ENCODE results near the gene DLX1. TPM values are rescaled to one million over a fixed set of nuclear protein-coding genes. Genes with fewer than 3 reads are reported as not detected.
A peak's percentile ranks its signal among the peaks of the same experiment; 100 is the strongest.

DLX1 gene
- total and polyA plus RNA-seq, 2 of the 8 experiments (the other 6 are each of a cell fraction or from before 2014, with no cell fraction given): 0.11 TPM; not detected in 1

GRCh38 chr2:172098650-172099471, 13.6 kb downstream of the DLX1 start (continued):
- TF ChIP-seq RFX5 (IDR thresholded peaks at IDR 0.05; ENCODE audit: borderline replicate concordance, low read depth, low read length) (no peak), KDM5A (IDR thresholded peaks at IDR 0.05; ENCODE audit: low read length) (no peak), USF2 (IDR thresholded peaks at IDR 0.05; ENCODE audit: low read length) (peak; percentile 61), SAP30 (IDR thresholded peaks at IDR 0.05; ENCODE audit: insufficient read depth, insufficient replicate concordance, low read length) (no peak), HDAC6 (IDR thresholded peaks at IDR 0.05; ENCODE audit: low read depth, low read length) (no peak), RXRA (IDR thresholded peaks at IDR 0.05; ENCODE audit: insufficient read depth, low read depth, low read length) (no peak), RBBP5 (IDR thresholded peaks at IDR 0.05; ENCODE audit: borderline replicate concordance, low read depth, low read length) (0 out of 2 replicates have a peak, but pooled peaks have one; percentile 49), SIN3A (conservative IDR thresholded peaks at IDR 0.05 in 1 of 2, IDR thresholded peaks at IDR 0.05 in 1 of 2; ENCODE audit: low read depth in 1 of 2, low read length in 2 of 2) (no peak), CTBP2 (IDR thresholded peaks at IDR 0.05; ENCODE audit: borderline replicate concordance, insufficient read depth, insufficient read length, low read length) (no peak), FOSL1 (IDR thresholded peaks at IDR 0.05; ENCODE audit: insufficient read depth, low read depth, low read length) (no peak), CREB1 (IDR thresholded peaks at IDR 0.05) (no peak), POU5F1 (IDR thresholded peaks at IDR 0.05; ENCODE audit: low read depth, low read length) (no peak)

All from H1 (cell line).